Measurements from ENCODE around the gene MSI2. TPM values are rescaled to one million over a fixed set of nuclear protein-coding genes. Genes with fewer than 3 reads are reported as not detected.

MSI2 gene
- total RNA-seq, 4 donors from 2014 or later: 15.9 to 22.9 (median 17.0) TPM

- H3K27me3 ChIP-seq: no peaks in the 10 kb centered on the region
- TF ChIP-seq POLR2A (IDR thresholded peaks at IDR 0.05): no peak
- TF ChIP-seq CTCF (IDR thresholded peaks at IDR 0.05): no peak
- no peak overlapping the region for H3K4me3 ChIP-seq
- peaks cover 0 to 30% (median 0%) of the 10 kb centered on the region in 3 donors for H3K4me1 ChIP-seq
- intact Hi-C loops (cut with DNase I): no loop called here
- no peak overlapping the region for H3K27ac ChIP-seq
- no peak for DNase-seq
- H3K36me3 ChIP-seq: no peaks in the 10 kb centered on the region
- 87 to 92% methylated on average over 9 of the region's 9 CpGs for WGBS, 2 donors
- no peaks in the 10 kb centered on the region for H3K9me3 ChIP-seq
These were observed 106.7 kb downstream of the MSI2 start for GRCh38 chr17:57362797-57363556.

- Histone ChIP-seq H3K4me1 (peaks cover 0 to 24% (median 0%) of the 10 kb centered on the region in 3 donors), H3K4me3 (no peak overlapping the region), H3K36me3 (no peaks in the 10 kb centered on the region), H3K27ac (no peak overlapping the region), H3K9me3 (no peaks in the 10 kb centered on the region), H3K27me3 (no peaks in the 10 kb centered on the region)
- 87 to 97% methylated on average over 4 of the region's 4 CpGs for WGBS, 2 donors
- TF ChIP-seq CTCF (IDR thresholded peaks at IDR 0.05) (no peak), POLR2A (IDR thresholded peaks at IDR 0.05) (no peak)
- no peak for DNase-seq
- intact Hi-C loops (cut with DNase I): no loop called here
These were observed 107.3 kb downstream of the MSI2 start for GRCh38 chr17:57363580-57363979.

- intact Hi-C loops (cut with DNase I): no loop called here
- no peaks in the 10 kb centered on the region for H3K9me3 ChIP-seq
- H3K4me3 ChIP-seq: no peak overlapping the region
- no peaks in the 10 kb centered on the region for H3K27me3 ChIP-seq
- no peaks in the 10 kb centered on the region for H3K36me3 ChIP-seq
- H3K27ac ChIP-seq: no peak overlapping the region
- 90 to 93% methylated on average over 6 to 7 of the region's 7 CpGs for WGBS, 2 donors
- DNase-seq: no peak
- peaks cover 0 to 23% (median 0%) of the 10 kb centered on the region in 3 donors for H3K4me1 ChIP-seq
- TF ChIP-seq CTCF (IDR thresholded peaks at IDR 0.05) (no peak), POLR2A (IDR thresholded peaks at IDR 0.05) (no peak)
These were observed 107.8 kb downstream of the MSI2 start for GRCh38 chr17:57363998-57364643.

- intact Hi-C loops (cut with DNase I): no loop called here
These were observed 109.1 kb downstream of the MSI2 start for GRCh38 chr17:57365420-57365819.

More at GRCh38 chr17:57365420-57365819, 109.1 kb downstream of the MSI2 start:
- H3K4me1 ChIP-seq: peaks cover 2 to 27% (median 6%) of the 10 kb centered on the region in 3 donors
- no peak for TF ChIP-seq POLR2A (IDR thresholded peaks at IDR 0.05)
- TF ChIP-seq CTCF (IDR thresholded peaks at IDR 0.05): no peak
- WGBS, 2 donors: 75% methylated on average over 3 of the region's 3 CpGs
- no peaks in the 10 kb centered on the region for H3K36me3 ChIP-seq
- no peak for DNase-seq
- no peaks in the 10 kb centered on the region for H3K27me3 ChIP-seq
- H3K4me3 ChIP-seq: no peak overlapping the region
- no peak overlapping the region for H3K27ac ChIP-seq
- H3K9me3 ChIP-seq: no peaks in the 10 kb centered on the region
